A549 (cell line): Measurements from ENCODE around the gene S100A4. TPM values are rescaled to one million over a fixed set of nuclear protein-coding genes. Genes with fewer than 3 reads are reported as not detected.

Experiments
- ATAC-seq, 2 experiments: fragments of 200-7000 bp in 1 of 2; fragments of >200 bp in 1 of 2; cut with Nextera tagmentation in 1 of 2; cut with Tn5 transposase in 1 of 2; 3 replicates each; pipeline versions ENCODE4 v1.8.0 to v1.9.1; 2018 to 2020; ENCODE audit warnings: mild to moderate bottlenecking in 1 of 2, moderate library complexity in 1 of 2
- CTCF ChIA-PET: fragments of 300-600 bp; sonication (Branson Sonifier 250); formaldehyde crosslinking; extraction: SDS; loops from one replicate; lab custom pipeline; 2021; ENCODE audit warnings: antibody characterized with exemption, inconsistent platforms; lab: Yijun Ruan, JAX
- POLR2A ChIA-PET: fragments of 350-600 bp; formaldehyde crosslinking; extraction: SDS; loops from one replicate; lab custom pipeline; 2021; ENCODE audit warnings: antibody characterized with exemption, inconsistent platforms; lab: Yijun Ruan, JAX
- DNase-seq, 2 experiments: peaks; one replicate each; pipeline versions ENCODE4 v3.0.0 to v3.0.0-alpha.2; 2011 to 2016; ENCODE audit warnings: low read depth in 1 of 2, low spot score in 1 of 2
- FAIRE-seq: peaks from 2 replicates; lab custom pipeline; 2011; peaks lifted over from hg19 to GRCh38; lab: Jason Lieb, UNC
- H3K27ac ChIP-seq, 2 experiments: fragments of >200 bp; sonication (Bioruptor Twin); formaldehyde crosslinking; 3 replicates each; pipeline ENCODE4 v1.5.1; 2016 to 2017
- H3K4me1 ChIP-seq: fragments of >200 bp; sonication (Bioruptor Twin); formaldehyde crosslinking; 3 replicates; pipeline ENCODE4 v1.6.1; 2016
- H3K4me2 ChIP-seq: fragments of >200 bp; sonication (Bioruptor Twin); formaldehyde crosslinking; 3 replicates; pipeline ENCODE4 v1.6.1; 2016
- H3K4me3 ChIP-seq: fragments of >200 bp; sonication (Bioruptor Twin); formaldehyde crosslinking; 3 replicates; pipeline ENCODE4 v1.5.1; 2016
- H3K9me3 ChIP-seq: fragments of >200 bp; sonication (Bioruptor Twin); formaldehyde crosslinking; 3 replicates; pipeline ENCODE4 v1.6.1; 2016
- BHLHE40 ChIP-seq: IDR thresholded peaks from 2 replicates; pipeline ENCODE4 v1.6.1; 2012; ENCODE audit warnings: low read depth, low read length, inconsistent platforms
- CBX2 ChIP-seq: fragments of 200-600 bp; sonication (generic); IDR thresholded peaks from 2 replicates; pipeline ENCODE4 v1.6.1; 2016; ENCODE audit warnings: low read depth, mild to moderate bottlenecking, borderline replicate concordance
- CBX8 ChIP-seq: fragments of 200-600 bp; sonication (generic); IDR thresholded peaks from 2 replicates; pipeline ENCODE4 v1.6.1; 2016
- CHD4 ChIP-seq: fragments of 200-600 bp; sonication (generic); IDR thresholded peaks from 2 replicates; pipeline ENCODE4 v1.6.1; 2016; ENCODE audit warnings: antibody characterized with exemption, mild to moderate bottlenecking, borderline replicate concordance
- HOXA7 ChIP-seq: fragments of 250-450 bp; sonication (Bioruptor Pico); IDR thresholded peaks from 2 replicates; pipeline ENCODE4 v1.5.0; 2020; ENCODE audit warnings: mild to moderate bottlenecking, moderate library complexity
- HOXB5 ChIP-seq: fragments of 250-450 bp; sonication (Bioruptor Pico); IDR thresholded peaks from 2 replicates; pipeline ENCODE4 v1.5.0; 2020; ENCODE audit warnings: mild to moderate bottlenecking, moderate library complexity
- JUN ChIP-seq, 2 experiments: fragments of >200 bp; sonication (Bioruptor Twin); formaldehyde crosslinking; IDR thresholded peaks; 2 replicates in 1 of 2; 3 replicates in 1 of 2; pipeline ENCODE4 v1.6.1; 2016 to 2017
- MAZ ChIP-seq: fragments of 150-350 bp; IDR thresholded peaks from 2 replicates; pipeline ENCODE4 v1.6.1; 2014; ENCODE audit warnings: antibody characterized with exemption, low read depth, low read length, borderline replicate concordance
- MYC ChIP-seq: IDR thresholded peaks from 2 replicates; pipeline ENCODE4 v1.6.1; 2012; ENCODE audit warnings: mild to moderate bottlenecking, inconsistent platforms, low read length, improper control_type of control experiment, borderline replicate concordance
- NPAS2 ChIP-seq: fragments of 250-450 bp; sonication (Bioruptor Pico); IDR thresholded peaks from 2 replicates; pipeline ENCODE4 v1.8.0; 2022; ENCODE audit warnings: mild to moderate bottlenecking, moderate library complexity, borderline replicate concordance
- RAD21 ChIP-seq, 2 experiments: fragments of >200 bp in 1 of 2; sonication (Bioruptor Twin) in 1 of 2; formaldehyde crosslinking in 1 of 2; IDR thresholded peaks in 1 of 2; conservative IDR thresholded peaks in 1 of 2; 2 replicates in 1 of 2; 3 replicates in 1 of 2; pipeline ENCODE4 v1.6.1; 2012 to 2018; ENCODE audit warnings: inconsistent platforms in 1 of 2
- RFX5 ChIP-seq: fragments of 450-650 bp; IDR thresholded peaks from 2 replicates; pipeline ENCODE4 v1.7.1; 2014; ENCODE audit warnings: antibody characterized with exemption, mild to moderate bottlenecking, moderate library complexity
- RNF2 ChIP-seq: fragments of 200-600 bp; sonication (generic); IDR thresholded peaks from 2 replicates; pipeline ENCODE4 v1.6.1; 2016; ENCODE audit warnings: low read depth, mild to moderate bottlenecking, antibody characterized with exemption, moderate library complexity, borderline replicate concordance
- SMC3 ChIP-seq: fragments of >200 bp; sonication (Bioruptor Twin); formaldehyde crosslinking; IDR thresholded peaks from 3 replicates; pipeline ENCODE4 v1.6.1; 2018; ENCODE audit warnings: inconsistent platforms
- SREBF2 ChIP-seq: fragments of 450-650 bp; IDR thresholded peaks from 2 replicates; pipeline ENCODE4 v1.6.1; 2014; ENCODE audit warnings: mild to moderate bottlenecking, moderate library complexity
- TFCP2L1 ChIP-seq: fragments of 250-450 bp; sonication (Bioruptor Pico); IDR thresholded peaks from 2 replicates; pipeline ENCODE4 v1.5.0; 2021; ENCODE audit warnings: mild to moderate bottlenecking
- ZNF302 ChIP-seq: fragments of 250-450 bp; sonication (Bioruptor Pico); IDR thresholded peaks from 2 replicates; pipeline ENCODE4 v1.9.0; 2021; ENCODE audit warnings: inconsistent platforms, mild to moderate bottlenecking, moderate library complexity
- ZSCAN20 ChIP-seq: fragments of 250-450 bp; sonication (Bioruptor Pico); IDR thresholded peaks from 2 replicates; pipeline ENCODE4 v1.8.0; 2022; ENCODE audit warnings: mild to moderate bottlenecking, moderate library complexity
- WGBS: methylation state at CpG from one replicate; pipeline ENCODE4 v1.1.6; 2017; ENCODE audit errors: missing lambda C conversion rate; 5-methylcytosine and 5-hydroxymethylcytosine counted together
- polyA plus RNA-seq, 4 experiments: library from polyadenylated mRNA; depleted of rRNA in 3 of 4; stranded (reverse); fragments of >200 nt; fragmentation: RNase III in 1 of 4; extraction: RNeasy Plus Mini Kit Qiagen cat#74134 plus additional on column Dnase treatment in 1 of 4; gene quantifications; 2 replicates in 3 of 4; 3 replicates in 1 of 4; pipeline ENCODE4 v1.2.3, GENCODE V29; 2011 to 2017
- TF ChIP-seq, protein P1 (sequence below): fragments of >200 bp; sonication (Bioruptor Twin); formaldehyde crosslinking; IDR thresholded peaks from 3 replicates; pipeline ENCODE4 v1.5.1; 2016
- TF ChIP-seq, protein P2 (sequence below): IDR thresholded peaks from 2 replicates; pipeline ENCODE4 v1.6.1; 2012
- TF ChIP-seq, protein P3 (sequence below): IDR thresholded peaks from 2 replicates; pipeline ENCODE4 v1.6.1; 2012
- TF ChIP-seq, protein P4 (sequence below): fragments of 150-350 bp; IDR thresholded peaks from 2 replicates; pipeline ENCODE4 v1.6.1; 2014; ENCODE audit warnings: low read depth, mild to moderate bottlenecking, low read length

Gene S100A4
- polyA plus RNA-seq, 2 of the 4 experiments (the other 2 are of a cell fraction), result 590 to 2,584 TPM

DNA sequence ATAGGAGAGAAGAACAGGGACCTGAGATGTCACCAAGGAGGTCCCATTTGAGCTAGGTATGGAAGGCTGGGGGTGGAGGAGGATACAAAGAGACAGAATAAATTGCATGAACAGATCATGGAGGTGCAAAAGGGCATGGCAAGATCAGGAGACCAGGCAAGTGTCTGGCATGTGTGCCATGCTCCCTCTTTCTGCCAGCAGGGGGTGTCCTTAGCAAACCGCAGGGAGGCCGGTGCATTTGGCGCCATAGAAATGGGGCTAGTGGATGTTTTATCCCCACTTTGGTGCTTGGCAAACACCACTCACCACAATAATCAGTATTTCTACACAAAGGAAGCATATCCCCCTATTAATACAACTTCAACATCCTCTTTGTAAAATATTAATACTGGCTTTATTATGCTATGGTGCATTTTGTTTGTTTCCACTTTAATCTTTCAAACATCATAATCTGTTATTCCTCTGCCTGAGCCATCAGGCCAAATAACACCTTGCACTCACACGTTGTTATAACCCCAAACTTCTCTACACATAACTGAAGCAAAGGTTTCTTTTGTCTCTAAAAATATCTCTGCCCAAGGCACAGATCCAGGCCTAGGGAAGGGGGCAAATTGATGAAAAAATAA is 35.8 kb downstream of the S100A4 start:
- CTCF ChIA-PET, result interaction anchor here (0.6 to 13.0 kb wide), 45 partner anchors 9 to 763 kb away, joined by 3 to 273 read pairs (median 6); partner anchors contain the start of genes ILF2, PGLYRP4, S100A1 and S100A13
- 9% methylated on average over 4 of the region's 4 CpGs for WGBS
- ATAC-seq (peak; percentile 67 to 76), FAIRE-seq (no peak), DNase-seq (peak; percentile 72 to 79)
- H3K4me2 ChIP-seq, result no peak overlapping the region
- H3K9me3 ChIP-seq, result no peaks in the 10 kb centered on the region
- TF ChIP-seq, protein P1, sequence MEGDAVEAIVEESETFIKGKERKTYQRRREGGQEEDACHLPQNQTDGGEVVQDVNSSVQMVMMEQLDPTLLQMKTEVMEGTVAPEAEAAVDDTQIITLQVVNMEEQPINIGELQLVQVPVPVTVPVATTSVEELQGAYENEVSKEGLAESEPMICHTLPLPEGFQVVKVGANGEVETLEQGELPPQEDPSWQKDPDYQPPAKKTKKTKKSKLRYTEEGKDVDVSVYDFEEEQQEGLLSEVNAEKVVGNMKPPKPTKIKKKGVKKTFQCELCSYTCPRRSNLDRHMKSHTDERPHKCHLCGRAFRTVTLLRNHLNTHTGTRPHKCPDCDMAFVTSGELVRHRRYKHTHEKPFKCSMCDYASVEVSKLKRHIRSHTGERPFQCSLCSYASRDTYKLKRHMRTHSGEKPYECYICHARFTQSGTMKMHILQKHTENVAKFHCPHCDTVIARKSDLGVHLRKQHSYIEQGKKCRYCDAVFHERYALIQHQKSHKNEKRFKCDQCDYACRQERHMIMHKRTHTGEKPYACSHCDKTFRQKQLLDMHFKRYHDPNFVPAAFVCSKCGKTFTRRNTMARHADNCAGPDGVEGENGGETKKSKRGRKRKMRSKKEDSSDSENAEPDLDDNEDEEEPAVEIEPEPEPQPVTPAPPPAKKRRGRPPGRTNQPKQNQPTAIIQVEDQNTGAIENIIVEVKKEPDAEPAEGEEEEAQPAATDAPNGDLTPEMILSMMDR, result peak; percentile 84
- TF ChIP-seq RAD21 (conservative IDR thresholded peaks at IDR 0.05 in 1 of 2, IDR thresholded peaks at IDR 0.05 in 1 of 2) (peak; percentile 75 to 89), SMC3 (peak; percentile 70), RNF2 (no peak), CBX8 (no peak)
- TF ChIP-seq, protein P2, sequence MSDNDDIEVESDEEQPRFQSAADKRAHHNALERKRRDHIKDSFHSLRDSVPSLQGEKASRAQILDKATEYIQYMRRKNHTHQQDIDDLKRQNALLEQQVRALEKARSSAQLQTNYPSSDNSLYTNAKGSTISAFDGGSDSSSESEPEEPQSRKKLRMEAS, result peak; percentile 76
- H3K27ac ChIP-seq, result peak overlapping the region; percentile 22 to 87; a peak in 4 of 6 replicates
- H3K4me3 ChIP-seq, result no peak overlapping the region
- POLR2A ChIA-PET, result no interaction called here
- H3K4me1 ChIP-seq, result peaks cover 40% of the 10 kb centered on the region

DNA sequence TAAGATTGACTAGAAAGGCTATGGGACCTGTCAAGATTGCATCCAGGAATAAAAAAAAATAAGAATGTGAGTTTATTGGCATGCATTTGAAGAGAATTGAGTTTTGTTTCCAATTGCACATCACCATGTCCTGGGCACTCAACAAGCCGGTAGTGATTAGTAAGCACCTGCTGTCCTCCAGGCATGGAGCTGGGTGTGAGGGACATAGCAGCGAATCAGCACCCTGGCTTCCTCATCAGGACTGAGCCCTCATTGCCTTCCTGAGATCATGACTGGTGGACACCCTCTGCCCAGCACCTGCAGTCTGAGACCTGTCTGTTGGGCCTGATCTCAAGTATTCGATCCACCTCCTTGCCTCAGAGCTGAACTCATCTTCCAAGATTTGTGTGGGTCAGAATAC is 36.6 kb downstream of the S100A4 start:
- ATAC-seq, result no peak
- 77% methylated on average over 3 of the region's 3 CpGs for WGBS
- ChIA-PET CTCF (interaction anchor here (0.7 to 13.0 kb wide), 21 partner anchors 9 to 435 kb away, joined by 3 to 273 read pairs (median 6); partner anchors contain the start of genes S100A2, S100A6 and S100A9), POLR2A (no interaction called here)
- Histone ChIP-seq H3K27ac (peak overlapping the region in 1 of 2 experiments; percentile 87; a peak in 3 of 6 replicates), H3K4me1 (peaks cover 40% of the 10 kb centered on the region), H3K4me3 (no peak overlapping the region), H3K4me2 (no peak overlapping the region), H3K9me3 (no peaks in the 10 kb centered on the region)
- FAIRE-seq, result no peak
- DNase-seq, result no peak
- no peak for TF ChIP-seq HOXB5 (CRISPR knock-in tag)
- TF ChIP-seq, protein P2, result no peak
- TF ChIP-seq, protein P3, sequence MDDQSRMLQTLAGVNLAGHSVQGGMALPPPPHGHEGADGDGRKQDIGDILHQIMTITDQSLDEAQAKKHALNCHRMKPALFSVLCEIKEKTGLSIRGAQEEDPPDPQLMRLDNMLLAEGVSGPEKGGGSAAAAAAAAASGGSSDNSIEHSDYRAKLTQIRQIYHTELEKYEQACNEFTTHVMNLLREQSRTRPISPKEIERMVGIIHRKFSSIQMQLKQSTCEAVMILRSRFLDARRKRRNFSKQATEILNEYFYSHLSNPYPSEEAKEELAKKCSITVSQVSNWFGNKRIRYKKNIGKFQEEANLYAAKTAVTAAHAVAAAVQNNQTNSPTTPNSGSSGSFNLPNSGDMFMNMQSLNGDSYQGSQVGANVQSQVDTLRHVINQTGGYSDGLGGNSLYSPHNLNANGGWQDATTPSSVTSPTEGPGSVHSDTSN, result no peak
- no peak for TF ChIP-seq ZNF302
- no peak for TF ChIP-seq TFCP2L1
- TF ChIP-seq MAZ, result no peak
- no peak for TF ChIP-seq JUN (IDR thresholded peaks at IDR 0.05)
- no peak for TF ChIP-seq CBX2
- no peak for TF ChIP-seq SREBF2
- TF ChIP-seq, protein P4, sequence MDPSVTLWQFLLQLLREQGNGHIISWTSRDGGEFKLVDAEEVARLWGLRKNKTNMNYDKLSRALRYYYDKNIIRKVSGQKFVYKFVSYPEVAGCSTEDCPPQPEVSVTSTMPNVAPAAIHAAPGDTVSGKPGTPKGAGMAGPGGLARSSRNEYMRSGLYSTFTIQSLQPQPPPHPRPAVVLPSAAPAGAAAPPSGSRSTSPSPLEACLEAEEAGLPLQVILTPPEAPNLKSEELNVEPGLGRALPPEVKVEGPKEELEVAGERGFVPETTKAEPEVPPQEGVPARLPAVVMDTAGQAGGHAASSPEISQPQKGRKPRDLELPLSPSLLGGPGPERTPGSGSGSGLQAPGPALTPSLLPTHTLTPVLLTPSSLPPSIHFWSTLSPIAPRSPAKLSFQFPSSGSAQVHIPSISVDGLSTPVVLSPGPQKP, result no peak
- no peak for TF ChIP-seq MYC
- TF ChIP-seq SMC3, result no peak
- no peak for TF ChIP-seq RFX5
- TF ChIP-seq CBX8, result no peak
- no peak for TF ChIP-seq NPAS2 (CRISPR knock-in tag)
- TF ChIP-seq CHD4, result no peak
- TF ChIP-seq BHLHE40, result no peak
- no peak for TF ChIP-seq HOXA7 (CRISPR knock-in tag)
- no peak for TF ChIP-seq ZSCAN20 (CRISPR knock-in tag)
